B cell (primary cell): Measurements from ENCODE around the gene UTS2. TPM values are rescaled to one million over a fixed set of nuclear protein-coding genes. Genes with fewer than 3 reads are reported as not detected.

ENCODE experiments used
- ATAC-seq: fragments of 200-7000 bp; cut with Tn5 transposase; one replicate; pipeline ENCODE4 v1.10.0; 2021; ENCODE audit warnings: low read depth, mild to moderate bottlenecking, moderate number of reproducible peaks, moderate library complexity
- CTCF ChIA-PET: fragments of 350-600 bp; sonication (Branson Sonifier 250); formaldehyde crosslinking; loops from one replicate; lab custom pipeline; 2021; ENCODE audit warnings: antibody characterized with exemption, inconsistent platforms; lab: Charles Lee
- POLR2A ChIA-PET: fragments of 350-600 bp; sonication (Branson Sonifier 250); formaldehyde crosslinking; loops from one replicate; lab custom pipeline; 2021; ENCODE audit warnings: antibody characterized with exemption; lab: Charles Lee
- DNase-seq: peaks from one replicate; pipeline ENCODE4 v3.0.0; 2013
- H2AFZ ChIP-seq: 2 replicates; pipeline ENCODE4 v1.6.1; 2012; ENCODE audit warnings: mild to moderate bottlenecking, low read depth, low read length; ENCODE audit not compliant: insufficient read depth, poor library complexity, severe bottlenecking
- H3K27ac ChIP-seq, 2 donors: 1 replicate in 1 of 2; 2 replicates in 1 of 2; pipeline ENCODE4 v1.5.1; 2012 to 2013; ENCODE audit warnings: low read length in 2 of 2, mild to moderate bottlenecking in 2 of 2, moderate library complexity in 1 of 2
- H3K27me3 ChIP-seq, 4 experiments: fragments of 200-600 bp in 1 of 4; sonication (generic) in 1 of 4; replicated peaks in 1 of 4; 1 replicate in 2 of 4; 2 replicates in 2 of 4; pipeline versions ENCODE4 v1.6.1 to v1.7.0; 2013 to 2016; ENCODE audit warnings: low read length in 3 of 4, mild to moderate bottlenecking in 2 of 4, mixed read lengths in 1 of 4, moderate library complexity in 1 of 4; ENCODE audit not compliant: insufficient read depth in 4 of 4, control insufficient read depth in 3 of 4; ENCODE audit errors: control extremely low read depth in 1 of 4
- H3K36me3 ChIP-seq, 2 experiments: replicated peaks in 1 of 2; 1 replicate in 1 of 2; 2 replicates in 1 of 2; pipeline versions ENCODE4 v1.6.1 to v1.7.1; 2013; ENCODE audit warnings: low read length in 1 of 2; ENCODE audit not compliant: insufficient read depth in 2 of 2, control insufficient read depth in 1 of 2; ENCODE audit errors: control extremely low read depth in 1 of 2, extremely low read depth in 1 of 2
- H3K4me1 ChIP-seq, 2 donors: fragments of 200-600 bp in 1 of 2; sonication (generic) in 1 of 2; 1 replicate in 1 of 2; 2 replicates in 1 of 2; pipeline versions ENCODE4 v1.5.1 to v1.6.1; 2013 to 2017; ENCODE audit warnings: low read length in 2 of 2; ENCODE audit not compliant: control insufficient read depth in 2 of 2, insufficient read depth in 2 of 2
- H3K4me2 ChIP-seq: replicated peaks from 2 replicates; pipeline ENCODE3; 2012; ENCODE audit warnings: mild to moderate bottlenecking, low read depth, low read length; ENCODE audit not compliant: poor library complexity, severe bottlenecking
- H3K4me3 ChIP-seq, 5 experiments: fragments of 200-600 bp in 1 of 5; sonication (generic) in 1 of 5; 1 replicate in 3 of 5; 2 replicates in 2 of 5; pipeline versions ENCODE4 v1.5.1 to v1.7.0; 2011 to 2016; ENCODE audit warnings: low read length in 4 of 5, mild to moderate bottlenecking in 4 of 5, low read depth in 2 of 5, control low read depth in 1 of 5, moderate library complexity in 1 of 5; ENCODE audit not compliant: insufficient read depth in 1 of 5; ENCODE audit errors: control extremely low read depth in 1 of 5, extremely low read depth in 1 of 5
- H3K79me2 ChIP-seq: fragments of 200-600 bp; sonication (generic); one replicate; pipeline ENCODE4 v1.6.0; 2016; ENCODE audit warnings: low read length; ENCODE audit not compliant: control insufficient read depth, insufficient read depth
- H3K9ac ChIP-seq: fragments of 200-600 bp; sonication (generic); 2 replicates; pipeline ENCODE4 v1.6.1; 2017; ENCODE audit warnings: mild to moderate bottlenecking, low read length, moderate library complexity
- H3K9me3 ChIP-seq, 3 donors: one replicate each; pipeline versions ENCODE4 v1.6.1 to v1.7.1; 2013; ENCODE audit warnings: low read length in 2 of 3; ENCODE audit not compliant: control insufficient read depth in 2 of 3, insufficient read depth in 1 of 3; ENCODE audit errors: control extremely low read depth in 1 of 3
- H4K20me1 ChIP-seq: 2 replicates; pipeline ENCODE4 v1.6.0; 2012; ENCODE audit warnings: mild to moderate bottlenecking, low read length; ENCODE audit not compliant: insufficient read depth, control insufficient read depth, poor library complexity, severe bottlenecking
- H3K27ac Mint-ChIP-seq: one replicate; pipeline ENCODE4 v1.8.0; 2021; ENCODE audit warnings: mixed read lengths
- H3K27me3 Mint-ChIP-seq: one replicate; pipeline ENCODE4 v1.8.0; 2021; ENCODE audit warnings: mixed read lengths
- H3K4me1 Mint-ChIP-seq: one replicate; pipeline ENCODE4 v1.8.0; 2021; ENCODE audit warnings: mixed read lengths
- H3K4me3 Mint-ChIP-seq: one replicate; pipeline ENCODE4 v1.8.0; 2021; ENCODE audit warnings: mixed read lengths
- H3K9me3 Mint-ChIP-seq: one replicate; pipeline ENCODE4 v1.8.0; 2022; ENCODE audit warnings: mixed read lengths; ENCODE audit not compliant: insufficient read depth
- CTCF ChIP-seq: fragments of 200-600 bp; IDR thresholded peaks from one replicate; pipeline ENCODE4 v1.8.0; 2022; ENCODE audit warnings: antibody characterized with exemption, mild to moderate bottlenecking
- EZH2 ChIP-seq: IDR thresholded peaks from 2 replicates; pipeline ENCODE4 v1.6.1; 2012; ENCODE audit warnings: borderline replicate concordance, low read depth, mild to moderate bottlenecking, moderate library complexity, low read length; ENCODE audit not compliant: insufficient read depth, poor library complexity, severe bottlenecking
- WGBS: methylation state at CpG from one replicate; pipeline ENCODE4 v1.1.5; 2013; ENCODE audit warnings: missing lambda C conversion rate; ENCODE audit not compliant: insufficient coverage; 5-methylcytosine and 5-hydroxymethylcytosine counted together
- intact Hi-C: fragments of 100-400 bp; cut with micrococcal nuclease; formaldehyde crosslinking; loops from one replicate; pipeline ENCODE4 v1.10.0; 2022
- polyA plus RNA-seq: library from polyadenylated mRNA; depleted of rRNA; stranded (reverse); fragments of >200 nt; gene quantifications from 2 replicates; pipeline ENCODE4 v1.2.3, GENCODE V29; 2012
- total RNA-seq, 2 donors: library from RNA; stranded (reverse); fragments of 120-200 nt in 1 of 2; gene quantifications; 1 replicate in 1 of 2; 2 replicates in 1 of 2; pipeline versions ENCODE4 v1.2.3 to v1.2.4, GENCODE V29; 2013 to 2022

The UTS2 gene
- total and polyA plus RNA-seq, 2 donors (not counting 1 experiment from before 2014, with no cell fraction given) = 5.5 TPM; not detected in 1

- H3K9me3 ChIP-seq = peaks cover 0 to 6% (median 5%) of the 10 kb centered on the region in 3 donors
- intact Hi-C loops = no loop called here
- H3K4me3 Mint-ChIP-seq = no peak overlapping the region
- no peaks in the 10 kb centered on the region for H3K4me1 ChIP-seq
- TF ChIP-seq CTCF (no peak), EZH2 (no peak)
- no peak overlapping the region for H3K27ac ChIP-seq
- H3K79me2 ChIP-seq = no peaks in the 10 kb centered on the region
- H3K4me2 ChIP-seq = no peak overlapping the region
- no peak overlapping the region for H3K9ac ChIP-seq
- no peaks in the 10 kb centered on the region for H3K36me3 ChIP-seq
- ATAC-seq (no peak), DNase-seq (no peak)
- no peaks in the 10 kb centered on the region for H4K20me1 ChIP-seq
- H2AFZ ChIP-seq = no peak overlapping the region
- H3K27ac Mint-ChIP-seq = no peak overlapping the region
- peaks cover 6% of the 10 kb centered on the region for H3K27me3 Mint-ChIP-seq
- ChIA-PET POLR2A (no interaction called here), CTCF (no interaction called here)
- H3K4me1 Mint-ChIP-seq = no peaks in the 10 kb centered on the region
- WGBS = 100% methylated on average over 1 of the region's 1 CpG
- H3K4me3 ChIP-seq = no peak overlapping the region
- peaks cover 4% of the 10 kb centered on the region for H3K9me3 Mint-ChIP-seq
- H3K27me3 ChIP-seq = peaks cover 0 to 14% (median 8%) of the 10 kb centered on the region in 4 experiments
Measured at GRCh38 chr1:7884757-7885156, 31.9 kb upstream of the UTS2 start.

GRCh38 chr1:7879228-7879627, 26.4 kb upstream of the UTS2 start:
- DNase-seq (no peak), ATAC-seq (no peak)
- CTCF ChIA-PET = no interaction called here
- Histone ChIP-seq H3K4me3 (no peak overlapping the region), H4K20me1 (no peaks in the 10 kb centered on the region), H3K4me1 (no peaks in the 10 kb centered on the region), H3K9me3 (peaks cover 5 to 24% (median 5%) of the 10 kb centered on the region in 3 donors), H3K4me2 (no peak overlapping the region), H3K27me3 (peaks cover 0 to 5% (median 0%) of the 10 kb centered on the region in 4 experiments), H2AFZ (no peak overlapping the region), H3K27ac (no peak overlapping the region), H3K9ac (no peak overlapping the region), H3K36me3 (no peaks in the 10 kb centered on the region), H3K79me2 (no peaks in the 10 kb centered on the region)
- intact Hi-C loops = no loop called here
- 100% methylated on average over 1 of the region's 3 CpGs for WGBS
- POLR2A ChIA-PET = no interaction called here
- H3K27me3 Mint-ChIP-seq = peaks cover 4% of the 10 kb centered on the region
- no peak for TF ChIP-seq CTCF
- no peak for TF ChIP-seq EZH2
- no peaks in the 10 kb centered on the region for H3K4me1 Mint-ChIP-seq
- no peak overlapping the region for H3K27ac Mint-ChIP-seq
- no peak overlapping the region for H3K4me3 Mint-ChIP-seq
- peaks cover 7% of the 10 kb centered on the region for H3K9me3 Mint-ChIP-seq
